ENCODE data around the gene RNF6.

The RNF6 gene

DNA sequence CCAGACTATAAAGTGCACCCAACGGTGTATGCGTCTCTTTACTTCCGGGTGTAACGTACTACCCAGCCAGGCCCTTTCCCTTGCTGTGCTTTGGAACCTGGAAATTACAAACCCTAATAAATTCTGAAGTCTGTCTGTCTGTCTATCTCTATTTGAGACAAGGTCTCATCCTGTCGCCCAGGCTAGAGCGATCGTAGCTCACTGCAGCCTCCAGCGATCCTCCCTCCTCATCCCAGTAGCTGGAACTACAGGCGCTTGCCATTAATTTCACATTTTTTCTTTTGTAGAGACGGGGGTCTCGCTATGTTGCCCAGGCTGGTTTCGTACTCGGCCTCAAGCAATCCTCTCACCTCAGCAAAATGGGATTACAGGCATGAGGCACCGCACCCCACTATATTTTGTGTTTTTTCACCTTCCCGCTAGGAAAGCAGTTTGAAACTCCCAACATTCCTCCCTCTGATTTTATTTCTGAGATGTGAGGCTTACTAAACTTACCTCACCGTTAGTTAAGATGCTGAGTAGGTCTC is 469 bp upstream of the RNF6 start:
- peak; percentile 59 for ATAC-seq
- TF ChIP-seq CSRNP3 (CRISPR knock-in tag; IDR thresholded peaks at IDR 0.05) (no peak), SNAI2 (CRISPR knock-in tag; IDR thresholded peaks at IDR 0.05) (no peak), GLIS3 (CRISPR knock-in tag; IDR thresholded peaks at IDR 0.05) (no peak), ZC3H10 (CRISPR knock-in tag; IDR thresholded peaks at IDR 0.05) (no peak), RARB (CRISPR knock-in tag; IDR thresholded peaks at IDR 0.05) (no peak), CSDC2 (CRISPR knock-in tag; IDR thresholded peaks at IDR 0.05) (no peak; the same call in 1 of the 2 replicates), ESRRG (CRISPR knock-in tag; IDR thresholded peaks at IDR 0.05) (no peak), ZNF565 (CRISPR knock-in tag; conservative IDR thresholded peaks at IDR 0.05; ENCODE audit: low read depth) (no peak)

DNA sequence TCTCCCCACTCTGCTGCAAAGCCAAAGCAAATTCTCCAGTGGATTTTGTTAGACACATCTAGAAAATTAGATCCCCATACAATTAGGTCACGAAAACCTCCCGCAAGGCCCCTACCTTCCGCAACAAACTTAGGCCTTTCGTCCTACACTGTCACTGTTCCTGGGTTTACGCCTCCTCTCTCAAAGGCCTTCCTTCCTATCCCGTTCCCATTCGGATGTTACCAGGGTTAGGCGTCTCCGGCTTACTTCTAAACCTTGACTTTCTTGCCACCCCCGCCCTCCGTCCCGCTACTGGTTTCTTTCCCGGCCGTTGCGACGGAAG is 754 bp downstream of the RNF6 start:
- peak; percentile 72 for ATAC-seq
- TF ChIP-seq ISL1 (CRISPR knock-in tag; IDR thresholded peaks at IDR 0.05) (no peak), TOX (CRISPR knock-in tag; IDR thresholded peaks at IDR 0.05; ENCODE audit: borderline replicate concordance) (no peak), ZFP30 (CRISPR knock-in tag; IDR thresholded peaks at IDR 0.05) (no peak), GLIS3 (CRISPR knock-in tag; IDR thresholded peaks at IDR 0.05) (no peak), PPARA (CRISPR knock-in tag; IDR thresholded peaks at IDR 0.05; ENCODE audit: borderline replicate concordance) (no peak), ESRRG (CRISPR knock-in tag; IDR thresholded peaks at IDR 0.05) (no peak), POU6F1 (CRISPR knock-in tag; IDR thresholded peaks at IDR 0.05; ENCODE audit: borderline replicate concordance, low read depth) (no peak), ZNF565 (CRISPR knock-in tag; conservative IDR thresholded peaks at IDR 0.05; ENCODE audit: low read depth) (no peak), RARB (CRISPR knock-in tag; IDR thresholded peaks at IDR 0.05) (no peak)
- TF ChIP-seq, protein P1, sequence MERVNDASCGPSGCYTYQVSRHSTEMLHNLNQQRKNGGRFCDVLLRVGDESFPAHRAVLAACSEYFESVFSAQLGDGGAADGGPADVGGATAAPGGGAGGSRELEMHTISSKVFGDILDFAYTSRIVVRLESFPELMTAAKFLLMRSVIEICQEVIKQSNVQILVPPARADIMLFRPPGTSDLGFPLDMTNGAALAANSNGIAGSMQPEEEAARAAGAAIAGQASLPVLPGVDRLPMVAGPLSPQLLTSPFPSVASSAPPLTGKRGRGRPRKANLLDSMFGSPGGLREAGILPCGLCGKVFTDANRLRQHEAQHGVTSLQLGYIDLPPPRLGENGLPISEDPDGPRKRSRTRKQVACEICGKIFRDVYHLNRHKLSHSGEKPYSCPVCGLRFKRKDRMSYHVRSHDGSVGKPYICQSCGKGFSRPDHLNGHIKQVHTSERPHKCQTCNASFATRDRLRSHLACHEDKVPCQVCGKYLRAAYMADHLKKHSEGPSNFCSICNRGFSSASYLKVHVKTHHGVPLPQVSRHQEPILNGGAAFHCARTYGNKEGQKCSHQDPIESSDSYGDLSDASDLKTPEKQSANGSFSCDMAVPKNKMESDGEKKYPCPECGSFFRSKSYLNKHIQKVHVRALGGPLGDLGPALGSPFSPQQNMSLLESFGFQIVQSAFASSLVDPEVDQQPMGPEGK (CRISPR knock-in tag; IDR thresholded peaks at IDR 0.05; ENCODE audit: borderline replicate concordance) = no peak
- TF ChIP-seq, protein P2, sequence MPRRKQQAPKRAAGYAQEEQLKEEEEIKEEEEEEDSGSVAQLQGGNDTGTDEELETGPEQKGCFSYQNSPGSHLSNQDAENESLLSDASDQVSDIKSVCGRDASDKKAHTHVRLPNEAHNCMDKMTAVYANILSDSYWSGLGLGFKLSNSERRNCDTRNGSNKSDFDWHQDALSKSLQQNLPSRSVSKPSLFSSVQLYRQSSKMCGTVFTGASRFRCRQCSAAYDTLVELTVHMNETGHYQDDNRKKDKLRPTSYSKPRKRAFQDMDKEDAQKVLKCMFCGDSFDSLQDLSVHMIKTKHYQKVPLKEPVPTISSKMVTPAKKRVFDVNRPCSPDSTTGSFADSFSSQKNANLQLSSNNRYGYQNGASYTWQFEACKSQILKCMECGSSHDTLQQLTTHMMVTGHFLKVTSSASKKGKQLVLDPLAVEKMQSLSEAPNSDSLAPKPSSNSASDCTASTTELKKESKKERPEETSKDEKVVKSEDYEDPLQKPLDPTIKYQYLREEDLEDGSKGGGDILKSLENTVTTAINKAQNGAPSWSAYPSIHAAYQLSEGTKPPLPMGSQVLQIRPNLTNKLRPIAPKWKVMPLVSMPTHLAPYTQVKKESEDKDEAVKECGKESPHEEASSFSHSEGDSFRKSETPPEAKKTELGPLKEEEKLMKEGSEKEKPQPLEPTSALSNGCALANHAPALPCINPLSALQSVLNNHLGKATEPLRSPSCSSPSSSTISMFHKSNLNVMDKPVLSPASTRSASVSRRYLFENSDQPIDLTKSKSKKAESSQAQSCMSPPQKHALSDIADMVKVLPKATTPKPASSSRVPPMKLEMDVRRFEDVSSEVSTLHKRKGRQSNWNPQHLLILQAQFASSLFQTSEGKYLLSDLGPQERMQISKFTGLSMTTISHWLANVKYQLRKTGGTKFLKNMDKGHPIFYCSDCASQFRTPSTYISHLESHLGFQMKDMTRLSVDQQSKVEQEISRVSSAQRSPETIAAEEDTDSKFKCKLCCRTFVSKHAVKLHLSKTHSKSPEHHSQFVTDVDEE (CRISPR knock-in tag; IDR thresholded peaks at IDR 0.05) = no peak

DNA sequence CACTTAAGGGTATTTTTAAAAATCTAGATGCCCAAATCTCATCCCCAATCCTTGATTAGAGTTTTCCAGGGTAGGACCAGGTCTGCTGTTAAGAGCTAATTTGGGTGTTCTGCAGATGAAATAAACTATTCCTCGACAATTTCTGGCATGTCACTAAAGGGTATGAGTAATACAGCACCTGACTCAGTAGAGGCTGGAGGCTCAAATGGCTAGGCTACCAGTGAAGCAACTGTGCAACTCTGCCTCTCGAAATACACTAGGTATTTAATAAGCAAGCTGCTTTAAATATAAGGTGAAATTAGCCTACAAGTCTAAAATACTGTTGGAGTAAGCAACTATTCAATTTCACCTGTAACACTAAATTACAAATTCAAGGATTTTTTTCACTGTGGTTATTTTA is 1.5 kb downstream of the RNF6 start:
- no peak for TF ChIP-seq PPARA (CRISPR knock-in tag; IDR thresholded peaks at IDR 0.05; ENCODE audit: borderline replicate concordance)
- ATAC-seq = no peak

GRCh38 chr13:26219726-26220125 is 2.4 kb downstream of the RNF6 start:
- TF ChIP-seq TOX (CRISPR knock-in tag; IDR thresholded peaks at IDR 0.05; ENCODE audit: borderline replicate concordance) (no peak), ZNF8 (CRISPR knock-in tag; IDR thresholded peaks at IDR 0.05) (no peak), ZFP3 (CRISPR knock-in tag; IDR thresholded peaks at IDR 0.05) (no peak), ZNF565 (CRISPR knock-in tag; conservative IDR thresholded peaks at IDR 0.05; ENCODE audit: low read depth) (no peak), BACH2 (CRISPR knock-in tag; IDR thresholded peaks at IDR 0.05; ENCODE audit: borderline replicate concordance) (no peak), OSR1 (CRISPR knock-in tag; IDR thresholded peaks at IDR 0.05) (no peak)
- TF ChIP-seq, protein P3, sequence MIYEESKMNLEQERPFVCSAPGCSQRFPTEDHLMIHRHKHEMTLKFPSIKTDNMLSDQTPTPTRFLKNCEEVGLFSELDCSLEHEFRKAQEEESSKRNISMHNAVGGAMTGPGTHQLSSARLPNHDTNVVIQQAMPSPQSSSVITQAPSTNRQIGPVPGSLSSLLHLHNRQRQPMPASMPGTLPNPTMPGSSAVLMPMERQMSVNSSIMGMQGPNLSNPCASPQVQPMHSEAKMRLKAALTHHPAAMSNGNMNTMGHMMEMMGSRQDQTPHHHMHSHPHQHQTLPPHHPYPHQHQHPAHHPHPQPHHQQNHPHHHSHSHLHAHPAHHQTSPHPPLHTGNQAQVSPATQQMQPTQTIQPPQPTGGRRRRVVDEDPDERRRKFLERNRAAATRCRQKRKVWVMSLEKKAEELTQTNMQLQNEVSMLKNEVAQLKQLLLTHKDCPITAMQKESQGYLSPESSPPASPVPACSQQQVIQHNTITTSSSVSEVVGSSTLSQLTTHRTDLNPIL (CRISPR knock-in tag; IDR thresholded peaks at IDR 0.05; ENCODE audit: low read depth) = no peak
- ATAC-seq = no peak

All from SK-N-SH treated with all-trans-retinoic acid at 6 μM for 48 hours (cell line).